ENCODE data around the gene UBE2H. TPM values are rescaled to one million over a fixed set of nuclear protein-coding genes. Genes with fewer than 3 reads are reported as not detected.

The UBE2H gene
- total RNA-seq, 1 experiment from 2014 or later = 58.0 TPM

GRCh38 chr7:129924602-129925001 lies 28.2 kb downstream of the UBE2H start:
- DNase-seq (ENCODE audit: low read depth, low spot score) (no peak), ATAC-seq (no peak)
- H3K9me3 ChIP-seq (ENCODE audit: control insufficient read depth, insufficient read depth, low read depth, low read length) = no peaks in the 10 kb centered on the region
- CTCF ChIA-PET = interaction anchor here (0.6 kb wide), 1 partner anchor 9 kb away, joined by 6 read pairs; no protein-coding TSS in a partner anchor
- H3K4me3 ChIP-seq (ENCODE audit: low read depth in 2 of 2, low read length in 2 of 2) = no peak overlapping the region
- no peaks in the 10 kb centered on the region for H3K36me3 ChIP-seq (ENCODE audit: control insufficient read depth, insufficient read depth, low read length)
- no peaks in the 10 kb centered on the region for H3K27me3 ChIP-seq (ENCODE audit: control insufficient read depth, insufficient read depth, low read length)
- H3K27ac ChIP-seq (ENCODE audit: low read length) = no peak overlapping the region
- in situ Hi-C loops (cut with HindIII; ENCODE audit: low pct_unique_long_range_greater_than_20kb, low sequenced_read_pairs) = no loop called here
- intact Hi-C loops (cut with micrococcal nuclease; ENCODE audit: unreplicated experiment) = no loop called here
- no TSS peak for BruUV-seq (replicated peaks)
- POLR2A ChIA-PET = no interaction called here
- TF ChIP-seq CTCF (IDR thresholded peaks at IDR 0.05) (no peak), REST (IDR thresholded peaks at IDR 0.05; ENCODE audit: insufficient read depth in 1 of 2, low read depth in 2 of 2, low read length in 1 of 2) (no peak), SIN3A (IDR thresholded peaks at IDR 0.05; ENCODE audit: borderline replicate concordance, insufficient read depth, low read depth, low read length) (no peak), POLR2AphosphoS5 (IDR thresholded peaks at IDR 0.05; ENCODE audit: low read depth, low read length) (no peak), TCF7L2 (IDR thresholded peaks at IDR 0.05; ENCODE audit: low read depth, low read length) (no peak)
- H3K4me1 ChIP-seq (ENCODE audit: control insufficient read depth, insufficient read depth, low read length) = peaks cover 5% of the 10 kb centered on the region; the same call in 1 of the 2 replicates

- CTCF ChIA-PET = interaction anchor here (0.5 kb wide), 1 partner anchor 307 kb away, joined by 4 read pairs; no protein-coding TSS in a partner anchor
- TF ChIP-seq REST (IDR thresholded peaks at IDR 0.05; ENCODE audit: insufficient read depth in 1 of 2, low read depth in 2 of 2, low read length in 1 of 2) (no peak), TCF7L2 (IDR thresholded peaks at IDR 0.05; ENCODE audit: low read depth, low read length) (no peak), POLR2AphosphoS5 (IDR thresholded peaks at IDR 0.05; ENCODE audit: low read depth, low read length) (no peak), SIN3A (IDR thresholded peaks at IDR 0.05; ENCODE audit: borderline replicate concordance, insufficient read depth, low read depth, low read length) (no peak), CTCF (IDR thresholded peaks at IDR 0.05) (no peak)
- Histone ChIP-seq H3K27me3 (ENCODE audit: control insufficient read depth, insufficient read depth, low read length) (no peaks in the 10 kb centered on the region), H3K9me3 (ENCODE audit: control insufficient read depth, insufficient read depth, low read depth, low read length) (no peaks in the 10 kb centered on the region), H3K36me3 (ENCODE audit: control insufficient read depth, insufficient read depth, low read length) (no peaks in the 10 kb centered on the region), H3K4me3 (ENCODE audit: low read depth in 2 of 2, low read length in 2 of 2) (no peak overlapping the region), H3K4me1 (ENCODE audit: control insufficient read depth, insufficient read depth, low read length) (peaks cover 5% of the 10 kb centered on the region; the same call in 1 of the 2 replicates), H3K27ac (ENCODE audit: low read length) (no peak overlapping the region)
- ATAC-seq (peak; percentile 42; the same call in 1 of the 2 replicates), DNase-seq (ENCODE audit: low read depth, low spot score) (no peak)
- TSS peak; percentile 12 for BruUV-seq (replicated peaks)
- in situ Hi-C loops (cut with HindIII; ENCODE audit: low pct_unique_long_range_greater_than_20kb, low sequenced_read_pairs) (no loop called here), intact Hi-C loops (cut with micrococcal nuclease; ENCODE audit: unreplicated experiment) (no loop called here)
- POLR2A ChIA-PET = no interaction called here
Observed at GRCh38 chr7:129923709-129924108, 29.1 kb downstream of the UBE2H start.

All from Panc1 (cell line).